GM12865 (cell line): ENCODE results near the gene THSD4.

Experiments used
- DNase-seq: peaks from one replicate; pipeline ENCODE4 v3.0.0; 2010; ENCODE audit warnings: low read depth
- H3K4me3 ChIP-seq: 2 replicates; pipeline ENCODE4 v1.5.1; 2011; ENCODE audit warnings: mild to moderate bottlenecking, low read depth, low read length, control low read depth
- CTCF ChIP-seq: IDR thresholded peaks from 2 replicates; pipeline ENCODE4 v1.5.1; 2011; ENCODE audit warnings: low read length, control low read depth, low read depth, inconsistent platforms; ENCODE audit not compliant: insufficient read depth; ENCODE audit errors: missing control alignments

Gene THSD4

GRCh38 chr15:71639471-71639870 lies 524.2 kb downstream of the THSD4 start:
- TF ChIP-seq CTCF = no peak
- DNase-seq = no peak
- no peak overlapping the region for H3K4me3 ChIP-seq

DNA sequence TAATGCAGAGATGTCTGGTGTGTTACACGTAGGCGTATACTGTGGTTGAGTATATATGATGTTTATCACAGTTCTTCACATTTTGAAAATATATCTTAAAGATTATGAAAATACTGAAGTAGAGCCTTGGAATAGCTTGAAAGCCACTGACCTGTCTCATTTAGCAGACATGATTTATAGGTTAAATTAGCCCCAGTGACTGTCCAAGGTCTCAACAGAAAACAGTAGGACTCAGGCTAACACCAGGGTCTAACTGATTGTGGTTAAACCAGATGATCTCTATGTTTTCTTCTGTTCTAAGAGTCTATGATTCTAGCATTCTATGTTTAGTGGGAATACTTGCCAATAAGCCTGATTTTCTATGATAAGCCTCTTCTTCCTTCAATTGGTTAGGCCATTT lies 528.6 kb downstream of the THSD4 start:
- no peak for TF ChIP-seq CTCF
- no peak for DNase-seq
- H3K4me3 ChIP-seq = no peak overlapping the region

GRCh38 chr15:71646767-71647486 lies 531.7 kb downstream of the THSD4 start:
- TF ChIP-seq CTCF = no peak
- H3K4me3 ChIP-seq = no peak overlapping the region
- DNase-seq = no peak

DNA sequence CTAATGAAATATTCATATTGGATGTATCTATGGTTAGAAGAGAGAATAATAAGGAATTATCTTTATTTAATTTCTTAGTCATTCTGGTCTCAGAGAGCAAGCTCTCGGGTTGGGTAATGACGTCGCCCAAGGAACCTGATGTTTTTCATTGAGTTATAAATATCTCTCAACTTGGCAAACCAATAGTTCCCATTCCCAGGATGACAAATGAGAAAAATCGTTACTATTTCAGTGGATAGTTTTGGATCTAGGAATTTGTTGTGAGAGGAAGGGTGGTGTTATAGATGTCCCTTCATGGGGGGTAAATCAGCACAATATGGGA lies 532.2 kb downstream of the THSD4 start:
- TF ChIP-seq CTCF = no peak
- DNase-seq = no peak
- H3K4me3 ChIP-seq = no peak overlapping the region

- no peak overlapping the region for H3K4me3 ChIP-seq
- no peak for TF ChIP-seq CTCF
- no peak for DNase-seq
Measured at GRCh38 chr15:71648095-71648494, 532.8 kb downstream of the THSD4 start.

DNA sequence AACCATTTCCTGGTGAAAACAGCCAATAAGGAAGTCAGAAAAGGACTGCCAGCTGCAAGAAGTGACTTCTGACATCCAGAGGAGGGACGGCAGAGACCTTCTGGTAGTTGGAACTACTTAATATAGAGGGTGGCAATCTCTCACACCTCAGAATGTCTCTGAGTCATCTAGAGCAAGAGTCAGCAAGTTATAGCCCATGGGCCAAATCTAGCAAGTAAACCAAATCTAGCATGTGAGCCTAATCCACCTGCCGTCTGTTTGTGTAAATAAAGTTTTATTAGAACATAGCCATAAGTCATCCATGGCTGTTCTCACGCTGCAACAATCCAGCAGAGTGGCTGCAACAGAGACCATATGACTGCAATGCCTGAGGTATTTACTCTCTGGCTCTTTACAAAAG lies 534.6 kb downstream of the THSD4 start:
- H3K4me3 ChIP-seq = no peak overlapping the region
- DNase-seq = peak; percentile 27
- no peak for TF ChIP-seq CTCF

DNA sequence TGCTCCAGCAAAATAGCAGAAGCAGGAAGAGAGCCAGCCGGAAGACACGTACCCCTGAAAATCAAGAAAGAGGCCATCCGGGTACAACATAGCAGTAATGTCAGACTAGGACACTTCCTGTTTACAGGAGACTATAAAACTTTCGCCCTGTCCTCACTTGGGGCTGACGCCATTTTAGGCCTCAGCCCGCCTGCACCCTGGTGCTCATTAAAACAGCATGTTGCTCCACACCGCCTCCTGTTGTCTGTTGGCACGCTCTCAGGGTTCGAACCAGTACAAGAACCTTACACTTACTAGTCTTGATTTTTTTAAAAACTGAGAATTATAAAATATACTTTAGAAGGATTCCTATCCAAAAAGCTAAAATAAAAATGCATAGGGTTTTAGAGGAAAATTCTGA lies 535.3 kb downstream of the THSD4 start:
- no peak for DNase-seq
- no peak overlapping the region for H3K4me3 ChIP-seq
- no peak for TF ChIP-seq CTCF
